Stimulated activated naive CD4-positive, alpha-beta T cell treated with Interleukin-2 at 50 U/mL for 16 hours (primary cell): ENCODE measurements around the gene VAV2.

Experiments used
- DNase-seq: peaks from one replicate; lab custom pipeline; 2025; lab: John Stamatoyannopoulos, UW

VAV2 gene

DNA sequence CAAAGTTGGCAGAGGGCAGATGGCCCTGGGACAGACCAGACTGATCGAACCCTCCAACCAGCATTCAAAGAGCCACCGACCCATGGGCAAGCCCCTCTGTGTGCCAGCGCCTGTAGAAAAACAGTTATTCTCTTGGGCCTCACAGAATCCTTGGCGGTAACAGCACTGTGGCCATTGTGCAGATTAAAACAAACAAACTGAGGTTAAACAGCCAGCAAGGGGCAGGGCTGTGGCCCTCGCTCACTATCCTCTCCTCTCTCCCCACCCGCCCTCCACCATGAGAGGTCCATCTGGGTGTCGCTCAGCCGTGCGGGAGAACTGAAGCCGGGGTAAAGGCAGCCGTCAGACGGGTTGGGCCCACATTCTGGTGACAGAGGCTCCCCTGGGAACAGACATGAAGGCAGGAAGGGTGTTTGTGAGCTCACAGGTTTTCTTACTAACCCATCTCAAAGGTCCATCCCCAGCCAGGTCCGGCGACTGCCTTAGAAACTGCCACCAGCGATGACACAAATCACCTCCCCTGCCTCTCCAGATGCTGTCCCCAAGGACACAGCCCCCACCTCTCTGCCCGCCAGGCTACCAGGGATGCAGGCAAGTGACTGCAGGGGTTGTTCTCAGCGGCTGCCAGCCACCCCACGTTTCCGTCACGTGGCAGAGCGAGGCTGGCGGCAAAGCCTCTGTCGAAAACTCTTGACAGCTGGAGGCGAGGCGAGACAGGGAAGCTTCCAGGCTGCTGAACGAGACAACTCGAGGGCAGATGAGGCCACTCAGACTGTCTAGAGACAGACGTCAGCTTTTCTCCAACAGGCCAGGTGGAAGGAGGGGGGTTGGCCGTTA, 178.2 kb downstream of the VAV2 start:
- DNase-seq = no peak

DNA sequence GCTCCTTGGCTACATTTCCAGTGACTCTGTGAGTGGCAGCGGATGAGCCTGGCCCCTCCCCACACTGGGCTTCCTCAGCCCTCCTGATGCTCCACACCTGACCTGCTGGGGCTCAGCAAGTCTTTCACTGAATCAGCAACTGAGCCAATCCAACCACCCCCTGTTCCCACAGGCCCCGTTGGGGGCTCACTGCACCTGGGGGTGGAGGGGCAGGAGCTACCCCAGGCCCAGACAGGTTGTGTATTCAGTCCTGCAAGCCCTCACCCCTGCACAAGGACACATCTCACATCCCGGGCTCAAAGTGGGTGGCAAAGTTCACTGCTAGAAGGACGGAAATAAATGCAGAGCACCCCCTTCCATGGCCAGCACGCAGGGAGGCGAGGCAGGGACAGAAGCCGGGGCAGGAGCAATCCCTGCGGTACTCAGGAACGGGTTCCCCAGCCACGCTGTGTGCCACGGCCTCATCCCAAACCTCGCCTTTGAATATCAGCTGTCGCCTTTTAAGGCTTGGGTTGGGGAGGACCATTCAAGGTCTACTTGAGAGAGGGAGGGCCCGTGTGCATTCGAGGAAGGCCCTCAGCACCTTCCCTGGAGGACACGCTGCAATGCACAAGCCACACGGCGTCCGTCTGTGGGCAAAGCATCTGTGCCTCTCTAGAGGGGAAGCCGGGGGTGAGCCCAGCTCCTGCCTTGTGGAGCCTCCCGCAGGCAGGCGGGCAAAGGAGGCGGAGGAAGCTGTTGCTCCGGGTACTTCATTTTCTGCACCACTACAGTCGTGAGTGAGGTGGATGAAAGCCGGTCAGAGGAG, 179.0 kb downstream of the VAV2 start:
- no peak for DNase-seq

DNA sequence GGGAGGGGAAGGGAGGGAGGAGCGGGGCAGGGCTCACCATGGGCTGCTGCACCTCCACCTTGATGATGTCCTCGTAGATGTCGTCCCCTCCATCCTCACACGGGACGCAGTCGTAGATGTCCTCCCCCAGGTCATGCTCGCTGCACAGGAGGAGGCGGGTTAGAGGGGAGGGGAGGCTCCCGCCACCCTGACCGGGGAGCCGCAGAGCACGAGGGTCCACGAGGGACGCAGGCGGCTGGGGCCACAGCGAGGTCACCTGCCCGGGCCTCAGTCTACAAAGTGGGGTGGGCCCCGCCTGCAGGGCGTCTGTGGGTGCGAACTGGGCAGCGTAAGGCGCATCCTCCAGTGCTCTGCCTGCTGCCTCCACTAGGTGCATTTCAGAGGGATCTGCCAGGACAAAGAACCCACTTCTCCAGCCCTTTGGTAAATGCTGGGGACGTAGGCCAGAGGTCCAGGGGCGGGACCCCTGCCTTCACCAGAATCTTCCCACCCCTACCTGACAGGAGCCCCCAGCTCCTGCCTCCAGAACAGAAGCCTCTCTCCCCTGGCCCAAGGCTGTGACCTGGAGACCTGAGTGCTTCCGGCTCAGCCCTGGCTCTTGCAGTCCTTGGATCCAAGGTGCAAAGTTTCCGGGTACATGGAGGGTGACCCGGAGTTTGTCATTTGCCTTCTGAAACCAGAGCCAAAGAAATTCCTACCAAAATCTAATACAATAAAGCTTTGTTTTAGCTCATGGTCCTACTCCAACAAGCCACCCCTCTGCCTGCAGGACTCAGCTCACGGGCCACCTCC, 179.9 kb downstream of the VAV2 start:
- DNase-seq = no peak

DNA sequence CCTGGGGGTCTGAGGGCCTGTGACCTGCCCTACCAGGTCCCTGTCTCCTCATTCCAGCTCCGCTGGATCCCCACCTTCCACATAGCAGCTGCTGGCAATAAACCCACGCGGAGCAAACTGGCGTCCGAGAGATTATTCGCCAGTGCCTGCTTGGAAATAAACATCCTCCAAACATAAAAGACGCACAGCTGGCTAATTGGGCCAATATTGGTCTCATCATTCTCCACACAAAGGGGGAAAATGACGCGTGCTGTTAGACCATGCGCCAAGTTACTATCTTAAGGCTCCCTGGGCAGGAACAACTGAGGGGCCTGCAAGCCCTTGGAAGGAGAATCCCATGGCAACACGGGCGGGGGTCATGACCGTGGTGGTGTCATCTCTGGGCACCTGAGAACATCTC, 180.7 kb downstream of the VAV2 start:
- no peak for DNase-seq

DNA sequence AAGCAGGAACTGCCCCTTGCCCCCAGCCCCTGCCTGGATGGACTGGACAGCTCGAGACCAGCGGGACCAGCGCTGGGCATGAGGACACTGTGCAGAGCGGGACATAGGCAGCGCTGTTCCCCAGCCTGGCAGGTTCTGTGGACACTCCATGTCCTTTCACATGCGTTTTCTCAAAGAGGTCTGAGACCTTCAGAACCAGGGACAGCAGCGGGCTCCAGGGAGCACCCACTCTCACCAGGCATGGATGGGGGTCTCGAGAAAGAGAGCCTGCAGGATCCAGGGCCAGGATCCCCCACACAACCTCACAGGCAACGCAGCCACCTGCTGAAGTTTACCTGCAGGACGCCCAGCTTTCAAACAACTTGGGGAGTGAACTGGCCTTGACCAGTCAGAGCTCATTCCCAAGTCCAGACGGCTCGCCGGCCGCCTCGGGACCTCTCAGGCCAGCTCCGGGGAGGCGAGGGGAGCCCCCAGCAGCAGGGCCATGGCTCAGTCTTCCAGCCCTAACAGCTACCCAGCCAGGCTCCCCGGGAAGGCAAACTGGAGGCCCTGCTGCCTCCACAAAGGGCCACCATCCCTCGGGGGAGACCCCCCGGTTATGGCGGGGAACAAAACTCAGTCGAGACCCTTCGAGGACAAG, 181.4 kb downstream of the VAV2 start:
- no peak for DNase-seq

DNA sequence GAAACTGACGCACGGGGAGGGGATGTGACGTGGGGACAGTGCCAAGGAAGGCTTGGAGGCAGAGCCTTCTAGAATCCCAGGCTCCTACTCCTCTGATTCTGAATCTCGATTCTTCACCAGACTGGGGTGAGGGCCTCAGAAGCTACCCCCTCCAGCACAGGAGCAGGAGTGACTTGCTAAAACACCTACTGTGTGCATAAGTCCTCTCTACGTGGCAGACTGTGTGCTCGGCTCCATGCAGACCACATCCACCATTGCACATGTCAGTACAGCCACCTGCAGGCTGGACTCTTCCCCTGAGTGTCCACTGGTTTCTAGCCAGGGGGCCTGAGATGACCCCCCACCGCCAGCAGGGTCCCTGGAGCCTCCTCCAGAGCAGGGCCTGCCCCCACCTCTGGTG, 182.8 kb downstream of the VAV2 start:
- DNase-seq = no peak

DNA sequence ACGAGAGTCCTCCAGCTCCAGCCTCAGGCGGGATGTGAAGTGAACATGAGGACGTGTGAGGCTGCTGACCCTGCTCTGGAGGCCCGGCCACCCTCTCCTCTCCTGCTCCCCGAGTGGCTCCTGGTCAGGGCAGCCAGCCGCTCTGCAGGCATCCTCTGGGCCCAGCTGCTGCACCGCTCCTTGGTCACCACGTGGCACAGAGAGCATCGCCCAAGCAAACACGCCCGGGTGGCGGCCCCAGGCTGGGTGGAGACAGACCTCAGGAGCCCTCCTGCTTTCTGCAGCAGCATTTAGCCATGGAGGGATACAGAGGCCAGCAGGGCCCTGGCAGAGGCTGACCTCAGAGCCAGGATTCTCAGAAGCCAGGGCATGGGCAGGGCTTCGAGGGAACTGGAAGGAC, 184.3 kb downstream of the VAV2 start:
- no peak for DNase-seq

DNA sequence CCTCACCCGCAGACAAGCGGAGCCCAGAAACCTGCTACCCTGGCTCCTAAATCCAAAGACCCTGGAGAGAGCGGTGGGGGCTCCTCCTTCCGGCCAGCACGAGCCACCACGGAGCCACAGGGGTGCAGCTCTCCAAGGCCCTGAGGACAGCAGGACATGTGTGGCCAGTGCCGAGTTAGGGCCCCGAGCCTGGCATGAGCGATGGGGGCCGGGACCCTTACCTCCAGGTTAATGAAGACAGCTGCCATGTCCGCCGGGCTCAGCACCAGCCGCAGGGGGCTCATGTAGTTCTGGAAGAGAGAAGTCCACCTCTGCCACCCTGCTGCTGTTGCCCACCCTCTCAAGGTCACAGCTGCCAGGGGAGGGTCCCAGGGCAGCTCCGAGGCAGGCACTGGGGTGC, 185.1 kb downstream of the VAV2 start:
- DNase-seq = no peak

DNA sequence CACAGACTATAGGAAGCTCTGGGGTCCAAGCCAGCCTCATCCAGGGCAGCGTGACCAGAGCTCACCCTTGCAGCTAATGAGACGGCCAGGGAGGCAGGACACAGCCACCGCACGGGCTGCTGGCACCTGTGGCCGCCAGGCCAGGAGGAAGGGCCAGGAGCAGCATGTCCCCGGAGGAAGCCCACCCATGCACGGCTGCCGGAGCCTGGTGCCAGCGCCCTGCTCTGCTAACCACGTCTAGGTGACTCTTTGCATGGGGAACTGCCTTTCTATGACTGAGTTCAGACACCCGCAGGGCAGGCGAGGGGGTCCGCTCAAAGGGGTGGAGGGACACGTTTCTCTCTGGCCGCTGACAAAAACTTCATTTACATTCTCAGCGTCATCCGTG, 185.5 kb downstream of the VAV2 start:
- DNase-seq = no peak

DNA sequence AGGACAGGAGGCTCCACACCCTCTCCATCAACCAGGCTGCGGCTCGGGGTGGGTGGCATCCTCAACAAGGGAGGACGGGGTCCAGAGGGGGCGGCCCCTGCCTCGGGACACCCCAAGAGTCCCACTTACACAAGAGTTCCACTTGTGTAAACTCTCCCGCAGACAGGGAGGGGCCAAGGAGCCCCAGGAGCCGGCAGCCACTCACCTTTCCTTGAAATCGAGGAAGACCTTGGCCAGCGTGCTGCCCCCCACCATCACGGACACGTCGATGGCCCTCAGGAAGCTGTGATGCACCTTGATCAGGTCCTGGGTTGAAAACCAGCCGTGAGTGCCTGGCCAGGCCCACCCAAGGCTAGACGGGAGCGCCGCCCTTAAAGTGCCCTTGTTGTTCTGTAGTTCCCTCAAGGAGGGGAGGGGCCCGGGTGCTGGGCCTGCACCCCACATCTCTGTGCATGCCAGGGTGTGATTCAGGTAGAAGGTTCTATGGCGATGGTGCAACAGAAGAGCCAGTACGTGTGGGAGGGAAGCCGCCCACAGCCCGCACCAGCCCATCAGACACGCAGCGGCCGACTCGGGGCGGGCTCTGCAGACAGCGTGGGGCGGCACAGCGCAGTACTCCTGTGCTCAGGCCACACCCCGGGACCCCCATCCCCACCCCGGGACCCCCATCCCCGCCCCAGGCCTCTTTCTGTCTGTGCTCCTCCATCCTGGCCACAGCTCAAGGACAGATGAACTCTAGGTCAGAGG, 186.1 kb downstream of the VAV2 start:
- DNase-seq = no peak

DNA sequence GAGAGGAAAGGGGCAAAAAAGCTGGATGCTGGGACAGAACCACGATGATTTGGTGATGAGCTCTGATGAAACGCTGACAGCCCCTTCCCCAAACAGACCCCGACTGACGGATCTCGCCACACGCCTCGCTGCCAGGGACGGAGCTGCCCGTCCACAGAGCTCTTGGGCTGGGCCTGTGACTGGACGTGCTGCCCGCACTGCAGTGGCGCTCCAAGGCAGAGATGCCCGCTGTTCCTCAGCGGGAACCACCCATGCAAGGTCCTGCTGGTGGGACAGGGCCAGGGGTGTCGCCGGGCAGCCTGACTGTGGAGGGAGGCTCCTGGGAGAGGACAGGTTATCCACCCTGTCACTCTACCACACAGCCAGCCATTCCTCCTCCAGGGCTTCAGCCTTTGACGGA, 187.9 kb downstream of the VAV2 start:
- DNase-seq = no peak

DNA sequence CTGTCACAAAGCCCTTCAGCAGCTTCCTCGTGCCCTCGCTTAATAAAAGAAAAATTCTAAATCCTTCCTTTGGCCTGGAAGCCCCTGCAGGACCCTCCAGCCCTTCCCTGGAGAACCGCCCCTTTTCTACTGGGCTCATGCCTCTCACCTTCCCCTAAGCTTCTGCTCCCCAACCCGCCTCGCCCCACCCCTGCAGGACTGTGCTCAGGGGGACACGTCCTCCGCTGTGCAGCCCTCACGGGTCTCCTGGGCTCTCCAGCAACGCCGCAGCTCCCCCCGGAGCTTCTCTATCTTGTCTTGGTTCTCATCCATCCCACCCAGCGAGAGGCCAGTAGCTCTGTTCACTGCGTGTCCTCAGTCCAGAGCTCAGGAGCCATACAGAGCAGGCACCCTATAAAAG, 188.4 kb downstream of the VAV2 start:
- no peak for DNase-seq

DNA sequence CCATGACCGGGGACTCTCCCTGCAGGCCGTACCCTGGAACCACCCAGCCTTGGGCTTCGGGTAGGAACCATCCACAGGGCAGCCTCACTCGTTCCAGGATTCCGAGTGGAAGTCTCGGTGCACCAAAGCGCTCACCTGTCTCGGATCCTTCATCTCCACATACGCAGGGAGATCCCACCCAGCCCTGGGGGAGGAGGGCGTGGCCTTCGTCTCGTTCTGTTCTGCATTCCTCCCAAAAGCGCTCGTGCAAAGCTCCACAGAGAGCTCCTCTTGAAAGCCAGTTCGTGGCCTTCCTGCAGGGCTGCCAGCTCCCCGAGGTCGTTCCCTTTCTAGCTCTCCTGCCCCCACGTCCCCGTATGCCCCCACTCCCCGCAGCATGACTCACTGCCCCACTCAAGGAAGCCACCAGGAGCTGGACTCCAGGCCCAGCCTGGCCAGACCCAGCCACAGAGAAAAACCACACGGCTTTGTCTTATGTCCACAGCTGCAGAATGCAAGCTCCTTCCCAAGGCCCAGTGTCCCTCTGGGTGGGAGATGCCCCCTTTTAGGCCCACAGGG, 189.0 kb downstream of the VAV2 start:
- no peak for DNase-seq

DNA sequence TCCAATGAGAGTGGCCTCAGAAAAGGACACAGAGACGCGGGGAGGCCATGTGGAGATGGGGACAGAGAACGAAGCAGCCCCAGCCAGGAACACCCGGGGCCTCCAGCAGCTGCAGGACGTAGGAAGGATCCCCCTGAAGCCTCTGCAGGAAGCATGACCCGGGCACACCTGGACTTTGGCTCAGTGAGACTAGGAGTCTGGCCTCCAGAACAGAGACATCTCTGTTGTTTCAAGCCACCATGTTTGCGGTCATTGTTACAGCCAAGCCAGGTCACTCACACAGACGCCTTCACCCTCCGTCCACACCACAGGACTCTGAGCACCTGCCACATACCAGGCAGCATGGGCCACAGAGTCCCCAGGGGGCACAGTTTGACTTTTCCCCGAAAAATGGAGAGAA, 190.4 kb downstream of the VAV2 start:
- DNase-seq = no peak

DNA sequence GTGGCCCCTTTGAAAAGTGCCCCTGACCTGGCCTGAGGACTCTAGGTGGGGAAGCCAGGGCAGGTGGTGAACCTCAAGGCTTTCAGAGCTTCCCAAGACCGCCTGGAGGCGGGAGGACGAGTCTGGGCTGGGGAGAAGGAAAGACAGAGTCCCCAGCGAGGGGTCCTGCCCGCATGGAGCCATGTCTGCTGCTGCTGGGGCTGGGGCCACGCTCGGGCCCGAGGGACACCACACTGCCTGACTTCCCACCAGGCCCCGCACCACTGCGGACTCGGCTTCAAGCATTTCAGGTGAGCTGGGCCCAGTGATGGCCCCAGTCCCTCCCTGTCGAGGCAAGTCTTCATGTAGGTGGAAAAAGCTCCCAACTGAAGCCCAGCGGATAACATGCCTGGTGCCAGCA, 191.9 kb downstream of the VAV2 start:
- DNase-seq = no peak

DNA sequence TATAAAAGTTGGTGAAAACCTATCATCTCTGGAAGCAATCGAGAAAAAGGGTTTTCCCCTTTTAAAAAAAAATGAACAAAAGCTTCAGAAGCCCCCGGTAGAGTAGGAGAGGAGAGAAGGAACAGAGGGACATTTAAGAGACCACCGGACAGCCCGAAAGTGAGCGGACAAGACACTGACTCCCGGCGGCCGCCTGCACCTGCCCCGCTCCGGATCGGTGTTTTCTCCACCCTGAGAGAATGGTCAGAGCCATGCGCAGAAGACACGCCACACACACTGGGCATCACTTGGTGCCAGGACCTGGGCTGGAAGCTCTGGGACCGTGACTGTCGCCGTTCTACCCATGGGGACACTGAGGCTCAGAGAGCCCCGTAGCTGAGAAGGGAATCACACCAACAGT, 192.4 kb downstream of the VAV2 start:
- DNase-seq = no peak

DNA sequence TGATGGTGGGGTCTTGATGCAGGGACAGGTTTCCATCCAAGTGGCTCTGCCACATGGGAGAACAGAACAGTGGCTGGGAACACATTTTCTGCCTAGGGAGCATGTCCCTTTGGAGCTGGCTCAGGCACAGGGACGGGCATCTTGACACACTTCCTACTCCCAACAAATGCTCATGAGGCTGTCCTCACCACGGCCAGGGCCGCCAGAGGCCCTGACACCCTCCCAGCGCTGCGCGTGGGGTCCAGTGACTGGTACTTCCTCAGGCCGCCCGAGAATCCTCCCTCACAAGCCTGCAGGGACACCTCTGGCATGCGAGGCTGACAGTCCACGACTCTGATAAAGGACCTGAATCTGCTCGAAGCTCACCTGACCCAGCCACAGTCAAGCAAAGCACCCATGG, 193.0 kb downstream of the VAV2 start:
- DNase-seq = no peak

DNA sequence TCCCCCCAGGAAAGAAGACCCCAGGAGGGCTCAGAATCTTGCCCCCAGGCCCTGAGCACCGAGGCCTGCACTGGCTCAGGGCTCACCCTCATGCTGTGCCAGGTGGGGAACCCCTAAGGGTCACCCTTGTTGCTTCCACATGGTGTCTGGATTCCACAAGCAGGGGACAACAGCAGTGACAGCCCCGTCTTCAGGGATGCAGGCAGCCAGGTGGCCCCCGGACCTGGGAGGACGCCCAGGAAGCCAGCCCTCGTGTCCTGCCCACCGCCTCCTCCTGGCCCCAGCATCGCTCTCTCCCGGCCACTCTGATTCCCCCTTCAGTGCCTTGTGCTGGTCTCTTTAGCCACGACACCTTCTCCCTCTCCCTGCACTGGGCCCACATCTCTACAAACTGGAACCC, 194.0 kb downstream of the VAV2 start:
- DNase-seq = no peak

DNA sequence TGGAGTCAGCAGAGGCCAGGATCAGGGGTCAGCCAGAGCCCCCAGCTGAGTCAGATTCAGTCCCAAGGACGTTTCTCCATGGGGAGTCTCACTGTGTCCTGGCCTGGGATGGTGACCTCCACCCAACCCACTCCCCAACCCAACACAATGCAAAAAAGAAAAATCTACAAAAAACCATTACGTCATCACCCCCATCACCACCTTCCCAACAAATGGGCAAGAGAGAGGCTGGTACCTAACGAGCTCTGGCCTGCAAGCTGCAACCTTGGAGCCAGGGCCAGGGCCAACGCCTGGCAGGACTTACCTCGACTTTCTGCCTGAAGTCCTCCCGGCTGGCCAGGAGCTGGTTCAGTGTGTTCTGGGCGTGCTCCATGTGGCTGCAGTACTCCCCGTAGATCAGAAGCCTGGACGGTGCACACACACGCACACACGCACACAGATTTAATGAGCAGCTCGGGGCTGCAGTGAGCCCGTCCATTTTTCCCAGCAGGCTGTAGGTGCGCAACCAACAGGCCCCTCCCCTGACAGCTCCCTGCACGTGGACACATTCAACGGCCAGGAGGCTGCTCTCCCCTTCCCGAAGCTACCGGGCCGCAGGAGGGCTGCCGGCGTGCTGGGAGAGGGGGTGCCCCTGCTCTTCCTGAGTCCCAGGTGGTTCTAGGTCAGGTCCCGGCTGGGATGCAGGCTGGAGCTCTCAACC, 194.6 kb downstream of the VAV2 start:
- no peak for DNase-seq

DNA sequence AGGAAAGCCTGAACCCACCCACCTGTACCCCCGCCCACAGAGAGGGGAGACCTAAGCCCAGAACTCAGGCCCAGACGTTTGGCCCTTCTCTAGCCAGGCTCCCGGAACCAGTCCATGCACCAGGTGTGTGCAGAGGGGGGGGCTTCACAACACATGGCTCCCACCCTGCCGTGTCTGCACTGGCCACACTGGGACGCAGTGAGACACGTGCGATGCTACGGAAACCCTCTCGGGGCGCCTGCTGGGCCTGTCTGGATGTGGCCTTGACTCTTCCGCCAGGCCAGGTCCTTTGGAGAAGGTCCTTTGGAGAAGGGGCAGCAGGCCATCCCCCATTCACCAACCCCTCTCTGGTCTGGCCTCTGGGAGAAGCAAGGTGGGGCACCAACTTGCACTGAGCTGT, 195.6 kb downstream of the VAV2 start:
- DNase-seq = no peak

DNA sequence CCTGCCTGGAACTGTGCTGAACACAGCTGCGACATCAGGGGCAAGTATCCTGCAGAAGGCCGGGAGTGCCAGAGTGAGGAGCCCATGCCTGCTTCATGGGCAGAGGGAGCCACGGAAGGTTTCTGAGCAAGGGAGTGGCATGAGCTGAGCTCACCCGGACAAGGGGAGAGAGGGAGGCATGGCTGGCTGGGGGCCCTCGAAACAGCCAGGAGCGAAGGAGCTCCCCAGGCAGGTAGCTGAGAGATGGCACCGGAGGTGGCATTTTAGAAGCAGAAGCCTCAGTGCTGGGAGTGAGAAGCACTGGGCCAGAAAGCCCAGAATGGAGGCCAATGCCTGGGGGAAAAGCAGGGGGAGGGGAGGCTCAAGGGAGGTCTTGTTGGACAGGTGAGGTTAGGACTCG, 197.1 kb downstream of the VAV2 start:
- no peak for DNase-seq
